ENCODE measurements around the gene PRPS1.

- TF ChIP-seq CTCF (IDR thresholded peaks at IDR 0.05) (no peak), POLR2AphosphoS5 (IDR thresholded peaks at IDR 0.05) (no peak), POLR2A (IDR thresholded peaks at IDR 0.05) (no peak)
Measured at GRCh38 chrX:107699616-107700015, 71.3 kb downstream of the PRPS1 start.

Measured in prostate gland (tissue), 2 donors.